Nephron (organoid): ENCODE data around the gene ETHE1.

ENCODE experiments used
- H3K27ac Mint-ChIP-seq, 3 experiments: 2 replicates each; pipeline ENCODE4 v1.8.0; 2020; ENCODE audit warnings: mixed read lengths in 3 of 3, mild to moderate bottlenecking in 2 of 3, moderate library complexity in 1 of 3
- H3K27me3 Mint-ChIP-seq: 2 replicates; pipeline ENCODE4 v1.8.0; 2021; ENCODE audit warnings: low read depth, mild to moderate bottlenecking, moderate library complexity, mixed read lengths
- H3K36me3 Mint-ChIP-seq: 2 replicates; pipeline ENCODE4 v1.8.0; 2020; ENCODE audit warnings: low read depth, mixed read lengths
- H3K4me1 Mint-ChIP-seq: 2 replicates; pipeline ENCODE4 v1.8.0; 2020; ENCODE audit warnings: mixed read lengths
- H3K4me3 Mint-ChIP-seq, 3 experiments: 2 replicates each; pipeline ENCODE4 v1.8.0; 2020; ENCODE audit warnings: mild to moderate bottlenecking in 3 of 3, mixed read lengths in 3 of 3, moderate library complexity in 2 of 3
- H3K9me3 Mint-ChIP-seq: 2 replicates; pipeline ENCODE4 v1.8.0; 2020; ENCODE audit warnings: mixed read lengths
- TF ChIP-seq, protein P1 (sequence below), 3 experiments: fragments of 200-600 bp; sonication (generic); IDR thresholded peaks; one replicate each; pipeline ENCODE4 v1.5.0; 2021; ENCODE audit warnings: antibody characterized with exemption in 3 of 3; ENCODE audit not compliant: unreplicated experiment in 3 of 3

Gene ETHE1

DNA sequence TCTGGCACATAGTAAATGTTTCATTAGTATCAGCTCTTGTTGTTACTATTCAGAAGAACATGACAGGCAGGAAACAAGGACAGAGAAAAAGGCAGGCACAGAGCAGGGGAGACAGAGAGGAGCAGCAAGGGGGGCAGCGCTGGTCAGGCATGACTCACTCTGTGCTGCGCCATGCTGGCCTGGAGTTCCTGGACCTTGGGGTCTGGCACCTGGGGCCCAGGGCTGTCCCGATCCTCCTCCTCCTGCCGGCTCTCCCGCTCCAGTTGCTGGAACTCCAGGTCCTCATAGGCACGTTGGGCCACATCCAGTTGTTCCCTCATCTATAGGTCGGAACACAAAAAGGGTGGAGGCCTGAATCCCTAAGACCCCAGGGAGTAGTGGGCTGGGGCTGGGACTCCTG, 30.0 kb downstream of the ETHE1 start:
- peaks cover 3% of the 10 kb centered on the region for H3K27me3 Mint-ChIP-seq
- peak overlapping the region; percentile 68 to 94 (median 84) for H3K27ac Mint-ChIP-seq
- H3K36me3 Mint-ChIP-seq = peaks cover 26% of the 10 kb centered on the region
- TF ChIP-seq, protein P1, sequence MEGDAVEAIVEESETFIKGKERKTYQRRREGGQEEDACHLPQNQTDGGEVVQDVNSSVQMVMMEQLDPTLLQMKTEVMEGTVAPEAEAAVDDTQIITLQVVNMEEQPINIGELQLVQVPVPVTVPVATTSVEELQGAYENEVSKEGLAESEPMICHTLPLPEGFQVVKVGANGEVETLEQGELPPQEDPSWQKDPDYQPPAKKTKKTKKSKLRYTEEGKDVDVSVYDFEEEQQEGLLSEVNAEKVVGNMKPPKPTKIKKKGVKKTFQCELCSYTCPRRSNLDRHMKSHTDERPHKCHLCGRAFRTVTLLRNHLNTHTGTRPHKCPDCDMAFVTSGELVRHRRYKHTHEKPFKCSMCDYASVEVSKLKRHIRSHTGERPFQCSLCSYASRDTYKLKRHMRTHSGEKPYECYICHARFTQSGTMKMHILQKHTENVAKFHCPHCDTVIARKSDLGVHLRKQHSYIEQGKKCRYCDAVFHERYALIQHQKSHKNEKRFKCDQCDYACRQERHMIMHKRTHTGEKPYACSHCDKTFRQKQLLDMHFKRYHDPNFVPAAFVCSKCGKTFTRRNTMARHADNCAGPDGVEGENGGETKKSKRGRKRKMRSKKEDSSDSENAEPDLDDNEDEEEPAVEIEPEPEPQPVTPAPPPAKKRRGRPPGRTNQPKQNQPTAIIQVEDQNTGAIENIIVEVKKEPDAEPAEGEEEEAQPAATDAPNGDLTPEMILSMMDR (IDR thresholded peaks at IDR 0.05; ENCODE audit: unreplicated experiment in 3 of 3) = no peak
- H3K9me3 Mint-ChIP-seq = no peaks in the 10 kb centered on the region
- peaks cover 31% of the 10 kb centered on the region for H3K4me1 Mint-ChIP-seq
- no peak overlapping the region for H3K4me3 Mint-ChIP-seq

DNA sequence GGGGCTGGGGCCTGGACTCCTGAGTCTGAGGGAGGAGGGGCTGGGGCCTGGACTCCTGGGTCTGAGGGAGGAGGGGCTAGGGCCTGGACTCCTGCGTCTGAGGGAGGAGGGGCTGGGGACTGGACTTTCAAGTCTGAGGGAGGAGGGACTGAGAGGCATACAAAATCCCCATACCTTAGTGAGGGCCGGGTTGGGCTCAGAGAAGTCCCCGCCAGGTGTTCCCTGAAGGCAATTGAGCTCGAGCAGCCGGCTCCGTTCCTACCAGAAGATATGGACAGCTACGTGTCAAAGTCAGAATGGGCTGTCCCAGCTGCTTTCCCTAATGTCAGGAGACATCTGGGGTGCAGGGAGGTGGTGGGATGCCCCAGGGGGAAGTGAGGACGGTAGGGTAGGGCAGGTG, 31.9 kb downstream of the ETHE1 start:
- Mint-ChIP-seq H3K9me3 (no peaks in the 10 kb centered on the region), H3K4me1 (peaks cover 23% of the 10 kb centered on the region), H3K27ac (no peak overlapping the region), H3K27me3 (peaks cover 3% of the 10 kb centered on the region), H3K4me3 (no peak overlapping the region), H3K36me3 (peaks cover 22% of the 10 kb centered on the region)
- TF ChIP-seq, protein P1 (IDR thresholded peaks at IDR 0.05; ENCODE audit: unreplicated experiment in 3 of 3) = no peak

DNA sequence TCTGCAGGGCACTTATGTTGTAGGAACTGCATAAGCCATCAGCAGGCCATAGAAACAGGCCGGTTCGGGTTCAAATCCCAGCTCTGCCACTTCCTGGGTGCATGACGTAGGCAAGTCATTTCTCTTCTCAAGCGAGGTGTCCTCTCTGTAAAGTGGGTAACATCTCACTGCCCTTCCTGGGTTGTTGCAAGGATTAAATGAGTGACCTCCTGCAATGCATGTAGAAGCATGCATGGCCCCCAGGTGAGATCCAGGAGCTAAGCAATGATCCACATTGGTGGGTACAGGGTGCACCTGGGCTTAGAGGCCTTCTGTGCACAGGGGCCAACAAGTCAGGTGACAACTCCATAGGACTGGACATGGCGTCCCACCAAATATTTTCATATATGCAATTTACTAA, 36.2 kb downstream of the ETHE1 start:
- peaks cover 3% of the 10 kb centered on the region for H3K36me3 Mint-ChIP-seq
- H3K4me1 Mint-ChIP-seq = peaks cover 5% of the 10 kb centered on the region
- no peak overlapping the region for H3K27ac Mint-ChIP-seq
- TF ChIP-seq, protein P1 (IDR thresholded peaks at IDR 0.05; ENCODE audit: unreplicated experiment in 3 of 3) = no peak
- H3K9me3 Mint-ChIP-seq = no peaks in the 10 kb centered on the region
- no peaks in the 10 kb centered on the region for H3K27me3 Mint-ChIP-seq
- no peak overlapping the region for H3K4me3 Mint-ChIP-seq

DNA sequence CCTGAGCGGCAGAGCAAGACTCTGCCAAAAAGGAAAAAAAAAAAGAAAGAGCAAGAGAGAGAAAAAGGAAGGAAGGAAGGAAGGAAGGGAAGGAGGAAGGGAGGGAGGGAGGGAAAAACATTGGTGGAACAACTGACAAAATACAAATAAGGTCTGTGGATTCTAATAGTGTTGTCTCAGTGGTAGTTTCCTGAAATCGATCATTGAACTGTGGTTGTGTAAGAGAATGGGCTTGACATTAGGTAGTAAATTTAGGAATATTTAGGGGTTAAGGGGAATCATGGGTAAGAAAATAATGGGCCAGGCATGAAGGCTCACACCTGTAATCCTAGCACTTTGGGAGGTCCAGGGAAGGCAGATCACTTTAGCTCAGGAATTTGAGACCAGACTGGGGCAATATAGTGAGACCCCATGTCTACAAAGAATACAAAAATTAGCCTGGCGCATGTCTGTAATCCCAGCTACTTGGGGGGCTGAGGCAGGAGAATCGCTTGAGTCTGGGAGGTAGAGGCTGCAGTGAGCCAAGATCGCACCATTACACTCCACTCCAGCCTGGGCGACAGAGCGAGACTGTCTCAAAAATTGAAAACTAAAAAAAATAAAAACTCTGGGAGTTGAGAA, 36.9 kb downstream of the ETHE1 start:
- TF ChIP-seq, protein P1 (IDR thresholded peaks at IDR 0.05; ENCODE audit: unreplicated experiment in 3 of 3) = no peak
- no peaks in the 10 kb centered on the region for H3K27me3 Mint-ChIP-seq

DNA sequence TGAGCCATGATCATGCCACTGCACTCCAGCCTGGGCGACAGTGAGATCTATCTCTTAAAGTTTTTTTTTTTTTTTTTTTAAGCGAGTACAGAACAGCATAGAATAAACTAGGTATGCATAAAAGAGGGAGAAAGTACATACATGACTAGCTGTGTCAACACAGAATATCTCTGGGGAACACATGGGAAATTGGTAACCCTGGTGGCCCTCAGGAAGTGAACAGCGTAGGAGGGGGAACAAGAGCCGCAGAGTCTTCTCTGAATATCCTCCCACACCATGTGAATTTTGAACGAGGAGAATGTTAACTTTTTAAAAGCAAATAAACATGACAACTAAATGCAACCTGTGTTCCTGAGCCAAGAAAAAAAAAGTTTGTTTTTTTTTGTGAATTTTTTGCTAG, 37.7 kb downstream of the ETHE1 start:
- Mint-ChIP-seq H3K27me3 (no peaks in the 10 kb centered on the region), H3K36me3 (no peaks in the 10 kb centered on the region), H3K4me3 (no peak overlapping the region), H3K9me3 (no peaks in the 10 kb centered on the region), H3K27ac (peak overlapping the region; percentile 49 to 85 (median 85)), H3K4me1 (peaks cover 5% of the 10 kb centered on the region)
- TF ChIP-seq, protein P1 (IDR thresholded peaks at IDR 0.05; ENCODE audit: unreplicated experiment in 3 of 3) = no peak

More for the DNA sequence above, 36.9 kb downstream of the ETHE1 start:
- Mint-ChIP-seq H3K4me3 (no peak overlapping the region), H3K27ac (peak overlapping the region in 2 of 3 experiments; percentile 50 to 85), H3K36me3 (no peaks in the 10 kb centered on the region), H3K4me1 (peaks cover 5% of the 10 kb centered on the region), H3K9me3 (no peaks in the 10 kb centered on the region)

DNA sequence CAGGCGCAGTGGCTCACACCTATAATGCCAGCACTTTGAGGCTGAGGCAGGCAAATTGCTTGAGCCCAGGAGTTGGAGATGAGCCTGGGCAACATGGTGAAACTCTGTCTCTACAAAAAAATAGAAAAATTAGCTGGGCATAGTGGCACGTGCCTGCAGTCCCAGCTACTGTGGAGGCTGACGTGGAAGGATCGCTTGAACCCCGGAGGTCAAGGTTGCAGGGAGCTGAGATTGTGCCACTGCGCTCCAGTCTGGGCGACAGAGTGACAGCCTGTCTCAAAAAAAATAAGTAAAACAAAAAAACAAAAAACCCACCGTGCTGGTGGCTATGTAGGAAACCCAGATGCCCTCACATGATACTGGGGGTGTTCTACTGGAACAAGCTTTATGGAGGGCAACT, 38.8 kb downstream of the ETHE1 start:
- H3K27me3 Mint-ChIP-seq = no peaks in the 10 kb centered on the region
- no peak overlapping the region for H3K27ac Mint-ChIP-seq
- H3K9me3 Mint-ChIP-seq = no peaks in the 10 kb centered on the region
- no peak overlapping the region for H3K4me3 Mint-ChIP-seq
- no peaks in the 10 kb centered on the region for H3K36me3 Mint-ChIP-seq
- TF ChIP-seq, protein P1 (IDR thresholded peaks at IDR 0.05; ENCODE audit: unreplicated experiment in 3 of 3) = no peak
- peaks cover 5% of the 10 kb centered on the region for H3K4me1 Mint-ChIP-seq
